ENCODE results near the gene SLC8A2.

GRCh38 chr19:47485210-47485609 lies 13.5 kb upstream of the SLC8A2 start:
- TF ChIP-seq FOXM1 (IDR thresholded peaks at IDR 0.05; ENCODE audit: borderline replicate concordance, low read depth) (no peak), EP300 (IDR thresholded peaks at IDR 0.05; ENCODE audit: borderline replicate concordance) (no peak), EGR1 (IDR thresholded peaks at IDR 0.05) (no peak), YY1 (IDR thresholded peaks at IDR 0.05; ENCODE audit: low read depth) (no peak), MAX (IDR thresholded peaks at IDR 0.05) (no peak), TAF1 (IDR thresholded peaks at IDR 0.05; ENCODE audit: low read depth) (no peak), RAD21 (IDR thresholded peaks at IDR 0.05; ENCODE audit: low read depth) (no peak), CREB1 (IDR thresholded peaks at IDR 0.05; ENCODE audit: low read depth) (no peak), NFIC (IDR thresholded peaks at IDR 0.05) (no peak), TEAD4 (IDR thresholded peaks at IDR 0.05) (no peak)

All from Ishikawa (cell line).